HCT116 (cell line): ENCODE measurements around the gene RPP21. TPM values are rescaled to one million over a fixed set of nuclear protein-coding genes. Genes with fewer than 3 reads are reported as not detected.

Source experiments
- ATAC-seq: fragments of 200-7000 bp; cut with Tn5 transposase; 2 replicates; pipeline ENCODE4 v1.9.1; 2020; ENCODE audit warnings: mild to moderate bottlenecking, moderate library complexity
- BruUV-seq: library from RNA; stranded (reverse); fragments of 400-500 nt; replicated peaks from 2 replicates; lab custom pipeline; 2021; lab: Mats Ljungman, UMichigan
- CTCF ChIA-PET: fragments of 300-600 bp; sonication (Branson Sonifier 250); formaldehyde crosslinking; loops from one replicate; lab custom pipeline; 2021; ENCODE audit warnings: antibody characterized with exemption; lab: Charles Lee
- POLR2A ChIA-PET: fragments of 300-600, 350-600 bp; sonication (Branson Sonifier 250); formaldehyde crosslinking; loops from one replicate; lab custom pipeline; 2021; ENCODE audit warnings: antibody characterized with exemption; lab: Charles Lee
- RAD21 ChIA-PET, 2 experiments: fragments of 300-600 bp; sonication (Branson Sonifier 250); formaldehyde crosslinking; loops; one replicate each; lab custom pipeline; 2023; ENCODE audit warnings: low total read pairs in 2 of 2; ENCODE audit not compliant: uncharacterized antibody in 2 of 2, unreplicated experiment in 2 of 2, low non-redundant PET in 1 of 2; lab: Charles Lee
- DNase-seq: peaks from one replicate; pipeline ENCODE4 v3.0.0-alpha.2; 2010; ENCODE audit warnings: low read depth, low spot score
- H2AFZ ChIP-seq: fragments of 200-600 bp; shearing (Covaris generic), sonication (generic); 2 replicates; pipeline ENCODE4 v1.6.1; 2017; ENCODE audit warnings: low read depth, mixed run types, mixed read lengths, antibody characterized with exemption, low read length; ENCODE audit not compliant: poor library complexity, severe bottlenecking
- H3K27ac ChIP-seq: 2 replicates; pipeline ENCODE4 v1.5.1; 2012; ENCODE audit warnings: low read depth, low read length
- H3K27me3 ChIP-seq: fragments of 200-600 bp; sonication (generic); 2 replicates; pipeline ENCODE4 v1.6.1; 2016; ENCODE audit warnings: mixed run types, low read length, mixed read lengths; ENCODE audit not compliant: insufficient read depth
- H3K36me3 ChIP-seq, 2 experiments: fragments of 200-500 bp in 1 of 2; fragments of 200-600 bp in 1 of 2; sonication (Bioruptor generic) in 1 of 2; sonication (generic) in 1 of 2; 2 replicates each; pipeline versions ENCODE4 v1.5.1 to v1.6.1; 2014 to 2016; ENCODE audit warnings: low read length in 2 of 2, inconsistent platforms in 1 of 2, mixed read lengths in 1 of 2, mixed run types in 1 of 2; ENCODE audit not compliant: insufficient read depth in 2 of 2, control insufficient read depth in 1 of 2
- H3K4me1 ChIP-seq, 2 experiments: fragments of 200-600 bp in 1 of 2; sonication (generic) in 1 of 2; 2 replicates each; pipeline versions ENCODE4 v1.5.1 to v1.6.1; 2012 to 2017; ENCODE audit warnings: low read length in 2 of 2, inconsistent platforms in 1 of 2, mild to moderate bottlenecking in 1 of 2, mixed read lengths in 1 of 2, mixed run types in 1 of 2, moderate library complexity in 1 of 2; ENCODE audit not compliant: insufficient read depth in 2 of 2, control insufficient read depth in 1 of 2
- H3K4me2 ChIP-seq: fragments of 200-600 bp; sonication (generic); 2 replicates; pipeline ENCODE4 v1.6.1; 2017; ENCODE audit warnings: mixed run types, low read length, mixed read lengths
- H3K4me3 ChIP-seq, 2 experiments: fragments of 200-600 bp in 1 of 2; sonication (generic) in 1 of 2; replicated peaks in 1 of 2; 2 replicates each; pipeline ENCODE4 v1.5.1; 2011 to 2016; ENCODE audit warnings: low read length in 2 of 2, control low read depth in 1 of 2, low read depth in 1 of 2, mild to moderate bottlenecking in 1 of 2, mixed read lengths in 1 of 2, mixed run types in 1 of 2
- H3K79me2 ChIP-seq: fragments of 200-600 bp; sonication (generic); 2 replicates; pipeline ENCODE4 v1.6.1; 2017; ENCODE audit warnings: mild to moderate bottlenecking, mixed run types, low read length, moderate library complexity, mixed read lengths; ENCODE audit not compliant: insufficient read depth
- H3K9ac ChIP-seq: fragments of 200-600 bp; sonication (generic); 2 replicates; pipeline ENCODE4 v1.6.1; 2016; ENCODE audit warnings: low read length, mixed read lengths
- H3K9me2 ChIP-seq: fragments of 200-600 bp; sonication (generic), shearing (Covaris generic); 2 replicates; pipeline ENCODE4 v1.6.1; 2017; ENCODE audit warnings: mixed run types, mild to moderate bottlenecking, moderate library complexity; ENCODE audit not compliant: insufficient read depth
- H3K9me3 ChIP-seq, 2 experiments: fragments of 200-500 bp in 1 of 2; fragments of 200-600 bp in 1 of 2; sonication (Bioruptor generic) in 1 of 2; sonication (generic) in 1 of 2; 2 replicates each; pipeline ENCODE4 v1.6.1; 2014 to 2017; ENCODE audit warnings: low read length in 2 of 2, mixed read lengths in 2 of 2, inconsistent platforms in 1 of 2, low read depth in 1 of 2, mild to moderate bottlenecking in 1 of 2, mixed run types in 1 of 2, moderate library complexity in 1 of 2; ENCODE audit not compliant: control insufficient read depth in 1 of 2, insufficient read depth in 1 of 2
- H4K20me1 ChIP-seq: fragments of 200-600 bp; sonication (generic), shearing (Covaris generic); 2 replicates; pipeline ENCODE4 v1.6.1; 2017; ENCODE audit warnings: mixed run types, mild to moderate bottlenecking, moderate library complexity; ENCODE audit not compliant: insufficient read depth
- CEBPB ChIP-seq: IDR thresholded peaks from 2 replicates; pipeline ENCODE4 v1.6.1; 2012; ENCODE audit warnings: low read depth
- EZH2phosphoT487 ChIP-seq: fragments of 200-600 bp; IDR thresholded peaks from 2 replicates; pipeline ENCODE4 v1.6.1; 2018; ENCODE audit warnings: antibody characterized with exemption, borderline replicate concordance
- FOSL1 ChIP-seq: IDR thresholded peaks from 2 replicates; pipeline ENCODE4 v1.6.1; 2012; ENCODE audit warnings: low read depth
- JUND ChIP-seq: IDR thresholded peaks from 2 replicates; pipeline ENCODE4 v1.6.1; 2012
- POLR2AphosphoS5 ChIP-seq: IDR thresholded peaks from 2 replicates; pipeline ENCODE4 v1.6.1; 2011; ENCODE audit warnings: mild to moderate bottlenecking, low read depth, low read length, moderate library complexity
- ZFX ChIP-seq: fragments of 450-650 bp; IDR thresholded peaks from 2 replicates; pipeline ENCODE4 v1.6.1; 2017
- intact Hi-C: fragments of 100-400 bp; cut with micrococcal nuclease; formaldehyde crosslinking; loops from 2 replicates; pipeline ENCODE4 v1.10.0; 2022
- total RNA-seq: library from RNA; stranded (reverse); gene quantifications from one replicate; pipeline ENCODE4 v1.2.1, GENCODE V29; 2021; ENCODE audit not compliant: unreplicated experiment
- TF ChIP-seq, protein P1 (sequence below), 3 experiments: fragments of 200-600 bp in 1 of 3; sonication (generic) in 1 of 3; IDR thresholded peaks in 2 of 3; conservative IDR thresholded peaks in 1 of 3; 2 replicates each; pipeline ENCODE4 v1.5.1; 2012 to 2017; ENCODE audit warnings: low read depth in 2 of 3, low read length in 2 of 3, antibody characterized with exemption in 1 of 3, borderline replicate concordance in 1 of 3, control low read depth in 1 of 3, mild to moderate bottlenecking in 1 of 3, mixed read lengths in 1 of 3, mixed run types in 1 of 3, moderate library complexity in 1 of 3; ENCODE audit not compliant: insufficient read depth in 1 of 3

RPP21 gene
- total RNA-seq, 1 experiment from 2014 or later = 70.4 TPM

- Histone ChIP-seq H3K27ac (no peak overlapping the region), H3K4me3 (no peak overlapping the region), H3K27me3 (no peaks in the 10 kb centered on the region), H2AFZ (no peak overlapping the region), H3K9ac (no peak overlapping the region), H3K9me2 (no peaks in the 10 kb centered on the region), H3K4me1 (0 out of 4 replicates have a peak, but pooled peaks cover 0 to 3% of the 10 kb centered on the region in 2 experiments), H4K20me1 (no peaks in the 10 kb centered on the region), H3K4me2 (no peak overlapping the region), H3K36me3 (no peaks in the 10 kb centered on the region), H3K79me2 (no peaks in the 10 kb centered on the region), H3K9me3 (no peaks in the 10 kb centered on the region)
- RAD21 ChIA-PET = no interaction called here
- intact Hi-C loops = no loop called here
- TF ChIP-seq JUND = no peak
- TF ChIP-seq CEBPB = no peak
- no peak for TF ChIP-seq FOSL1
- DNase-seq (no peak), ATAC-seq (no peak)
- POLR2A ChIA-PET = no interaction called here
- CTCF ChIA-PET = no interaction called here
- BruUV-seq = no TSS peak
Measured at GRCh38 chr6:30352550-30352949, 7.6 kb downstream of the RPP21 start.

DNA sequence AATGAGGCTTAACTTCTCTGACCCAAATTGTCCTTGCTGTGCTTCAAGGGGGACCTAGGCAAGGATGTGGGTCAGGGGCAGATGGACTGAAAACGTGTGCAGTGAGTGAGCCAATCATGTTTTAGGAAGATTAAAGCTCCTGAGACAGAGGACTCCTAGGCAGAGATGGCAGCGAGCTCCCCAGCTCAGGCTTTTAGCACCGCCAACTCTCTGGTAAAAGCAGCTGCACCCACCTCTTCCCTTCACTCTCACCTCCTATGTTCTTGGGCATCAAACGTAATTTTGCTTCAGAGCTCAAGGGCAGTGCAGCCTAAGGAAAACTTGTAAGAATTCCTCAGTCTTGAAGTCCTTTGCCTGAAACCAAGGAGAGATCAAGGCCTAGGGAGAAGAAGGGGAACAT is 10.3 kb downstream of the RPP21 start:
- Histone ChIP-seq H3K9ac (no peak overlapping the region), H2AFZ (no peak overlapping the region), H3K79me2 (no peaks in the 10 kb centered on the region), H3K4me2 (no peak overlapping the region), H3K27me3 (no peaks in the 10 kb centered on the region), H3K36me3 (no peaks in the 10 kb centered on the region), H3K9me3 (no peaks in the 10 kb centered on the region), H3K9me2 (no peaks in the 10 kb centered on the region), H3K4me3 (no peak overlapping the region), H4K20me1 (no peaks in the 10 kb centered on the region), H3K27ac (no peak overlapping the region), H3K4me1 (peaks cover 0 to 6% of the 10 kb centered on the region in 2 experiments; a peak in 1 of 4 replicates)
- no TSS peak for BruUV-seq
- intact Hi-C loops = no loop called here
- no peak for DNase-seq
- ChIA-PET CTCF (no interaction called here), RAD21 (no interaction called here), POLR2A (no interaction called here)
- no peak for TF ChIP-seq CEBPB
- TF ChIP-seq, protein P1, sequence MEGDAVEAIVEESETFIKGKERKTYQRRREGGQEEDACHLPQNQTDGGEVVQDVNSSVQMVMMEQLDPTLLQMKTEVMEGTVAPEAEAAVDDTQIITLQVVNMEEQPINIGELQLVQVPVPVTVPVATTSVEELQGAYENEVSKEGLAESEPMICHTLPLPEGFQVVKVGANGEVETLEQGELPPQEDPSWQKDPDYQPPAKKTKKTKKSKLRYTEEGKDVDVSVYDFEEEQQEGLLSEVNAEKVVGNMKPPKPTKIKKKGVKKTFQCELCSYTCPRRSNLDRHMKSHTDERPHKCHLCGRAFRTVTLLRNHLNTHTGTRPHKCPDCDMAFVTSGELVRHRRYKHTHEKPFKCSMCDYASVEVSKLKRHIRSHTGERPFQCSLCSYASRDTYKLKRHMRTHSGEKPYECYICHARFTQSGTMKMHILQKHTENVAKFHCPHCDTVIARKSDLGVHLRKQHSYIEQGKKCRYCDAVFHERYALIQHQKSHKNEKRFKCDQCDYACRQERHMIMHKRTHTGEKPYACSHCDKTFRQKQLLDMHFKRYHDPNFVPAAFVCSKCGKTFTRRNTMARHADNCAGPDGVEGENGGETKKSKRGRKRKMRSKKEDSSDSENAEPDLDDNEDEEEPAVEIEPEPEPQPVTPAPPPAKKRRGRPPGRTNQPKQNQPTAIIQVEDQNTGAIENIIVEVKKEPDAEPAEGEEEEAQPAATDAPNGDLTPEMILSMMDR (IDR thresholded peaks at IDR 0.05 in 2 of 3, conservative IDR thresholded peaks at IDR 0.05 in 1 of 3; ENCODE audit: borderline replicate concordance in 1 of 3, insufficient read depth in 1 of 3, low read depth in 2 of 3, low read length in 2 of 3) = no peak
- no peak for TF ChIP-seq EZH2phosphoT487
- TF ChIP-seq POLR2AphosphoS5 = no peak
- no peak for TF ChIP-seq ZFX
- ATAC-seq = no peak
